GM21737 (cell line): ENCODE measurements around the gene SYNDIG1.

Experiments used
- ATAC-seq: cut with Tn5 transposase; IDR thresholded peaks from one replicate; pipeline ENCODE4 v1.9.1; 2021; ENCODE audit warnings: mild to moderate bottlenecking, moderate library complexity; ENCODE audit not compliant: unreplicated experiment

SYNDIG1 gene

DNA sequence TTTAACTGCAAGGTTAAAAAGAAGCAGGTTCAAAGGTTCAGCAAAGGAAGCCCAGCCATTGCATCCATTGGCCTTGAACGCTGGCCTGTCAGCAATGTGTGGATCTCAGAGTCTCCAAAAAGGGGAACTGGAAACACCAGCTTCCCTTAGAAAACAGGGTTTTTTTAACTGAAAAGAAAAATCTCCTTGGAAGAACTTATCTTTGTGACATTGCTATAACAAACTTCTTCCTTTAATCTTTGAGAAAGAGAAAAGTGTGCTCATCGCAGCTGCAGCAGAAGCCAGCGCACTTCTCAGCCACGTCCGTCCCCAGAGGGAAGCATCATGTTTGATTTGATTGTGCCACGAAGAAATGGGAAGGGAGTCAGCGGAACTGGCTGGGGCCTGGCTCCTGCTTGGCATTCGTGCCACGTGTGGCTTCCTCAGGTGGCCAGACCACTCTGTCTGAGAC lies 215.0 kb downstream of the SYNDIG1 start:
- no peak for ATAC-seq

DNA sequence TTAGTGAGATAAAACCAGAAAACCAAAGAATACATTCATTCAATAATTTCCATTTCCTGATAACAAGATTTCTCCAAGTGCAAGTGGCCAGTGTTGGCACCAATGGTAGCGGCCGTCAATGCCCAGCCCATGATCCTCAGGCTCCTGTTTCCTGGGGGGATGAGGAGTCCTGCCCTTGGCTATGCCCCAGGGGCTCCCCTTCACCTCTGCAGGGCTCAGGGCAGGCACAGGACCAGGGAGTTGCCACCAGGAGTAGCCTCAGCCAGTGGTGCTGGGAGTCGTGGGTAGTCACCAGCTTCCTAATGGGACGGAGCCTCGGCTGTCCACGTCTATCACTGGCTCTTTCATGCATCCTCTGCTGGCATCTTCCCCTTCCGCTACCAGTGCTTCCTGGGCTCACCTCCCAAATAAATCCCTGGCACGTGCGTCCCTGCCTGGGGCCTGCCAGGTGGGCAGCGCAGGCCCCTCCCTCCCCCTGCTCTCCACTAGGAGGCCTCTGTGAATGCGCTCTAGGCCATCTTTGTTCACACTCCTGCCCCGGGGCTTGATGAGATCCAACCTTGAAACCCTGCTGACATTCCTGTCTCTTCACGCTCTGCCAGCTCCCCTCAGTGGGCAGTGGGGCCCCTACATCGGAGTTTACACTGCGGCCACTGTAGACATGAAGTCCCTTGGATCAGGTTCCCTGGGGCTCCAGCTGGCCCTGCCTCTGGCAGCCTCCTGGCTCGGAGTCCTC lies 215.7 kb downstream of the SYNDIG1 start:
- ATAC-seq = no peak

DNA sequence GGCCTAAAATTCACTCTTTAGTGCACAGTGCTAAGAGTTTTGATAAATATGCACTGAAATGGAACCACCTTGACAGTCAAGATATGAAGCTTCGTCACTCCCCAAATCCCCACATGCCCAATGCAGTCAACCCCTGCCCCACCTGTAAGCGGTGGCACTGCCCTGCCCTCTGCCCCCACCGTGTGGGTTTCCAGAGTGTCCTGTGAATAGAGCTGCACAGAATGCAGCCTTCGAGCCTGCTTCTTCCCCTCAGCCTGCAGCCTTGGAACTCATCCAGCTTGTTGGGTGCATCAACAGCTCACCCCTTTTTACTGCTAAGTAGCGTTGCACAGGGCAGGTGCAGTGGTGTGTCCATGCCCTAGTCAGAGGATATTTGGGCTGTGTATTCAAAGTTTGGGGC lies 216.3 kb downstream of the SYNDIG1 start:
- no peak for ATAC-seq

DNA sequence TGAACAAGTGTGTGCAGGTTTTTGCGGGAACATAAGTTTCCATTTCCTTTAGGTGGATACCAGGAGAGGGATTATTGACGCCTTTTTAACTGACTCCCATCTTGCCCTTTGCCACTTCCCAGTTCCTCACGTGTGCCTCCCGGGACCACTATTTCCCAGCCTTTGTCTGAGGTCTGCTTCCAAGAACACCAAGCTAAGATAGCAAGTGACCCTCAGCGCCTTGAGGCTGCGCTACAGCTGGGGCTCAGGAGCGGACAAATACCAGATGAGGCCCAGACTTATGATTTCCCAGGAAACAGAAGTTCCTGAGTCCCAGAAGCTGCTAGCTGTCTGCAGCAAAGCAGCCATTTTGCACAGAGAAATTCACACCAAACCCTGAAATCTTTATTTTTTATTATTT lies 216.7 kb downstream of the SYNDIG1 start:
- ATAC-seq = no peak

DNA sequence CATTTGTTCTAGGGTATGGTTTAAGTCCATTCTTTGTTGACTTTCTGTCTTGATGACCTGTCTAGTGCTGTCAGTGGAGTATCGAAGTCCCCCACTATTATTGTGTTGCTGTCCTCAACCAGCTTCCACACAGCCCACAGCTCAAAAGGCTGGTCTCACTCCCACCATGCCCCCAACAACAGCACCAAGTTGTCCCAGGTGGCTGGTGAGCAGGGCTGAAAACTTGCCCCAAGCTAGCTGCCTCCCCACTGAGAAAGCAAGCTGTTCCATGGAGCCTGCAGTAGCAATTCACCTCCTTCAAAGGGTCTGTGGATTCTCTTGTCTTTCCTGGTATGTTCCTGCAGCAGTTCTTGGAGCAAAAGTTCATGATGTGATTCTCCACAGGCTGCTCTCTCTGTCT lies 221.0 kb downstream of the SYNDIG1 start:
- no peak for ATAC-seq

DNA sequence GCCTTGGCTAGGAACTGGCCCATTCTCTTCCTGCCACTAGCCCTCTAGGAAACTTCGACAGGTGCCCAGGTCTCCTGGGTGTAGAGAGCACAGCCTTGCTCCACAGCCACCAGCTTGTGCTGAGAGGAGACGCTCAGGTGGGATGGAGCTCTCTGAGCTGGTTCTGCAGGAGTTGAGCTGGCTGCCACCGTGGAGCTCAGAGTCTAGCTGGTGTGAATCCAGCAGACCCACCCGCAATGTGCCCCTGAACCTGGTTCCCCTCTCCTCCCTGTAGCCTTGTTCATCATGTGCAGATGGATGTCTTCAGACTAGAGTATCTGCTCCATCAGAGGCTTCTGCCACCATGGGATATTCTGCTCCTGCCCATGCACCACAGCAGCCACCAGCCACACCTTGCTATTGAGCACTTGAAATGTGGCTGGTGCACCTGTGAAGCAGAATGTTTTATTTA lies 222.5 kb downstream of the SYNDIG1 start:
- ATAC-seq = no peak

DNA sequence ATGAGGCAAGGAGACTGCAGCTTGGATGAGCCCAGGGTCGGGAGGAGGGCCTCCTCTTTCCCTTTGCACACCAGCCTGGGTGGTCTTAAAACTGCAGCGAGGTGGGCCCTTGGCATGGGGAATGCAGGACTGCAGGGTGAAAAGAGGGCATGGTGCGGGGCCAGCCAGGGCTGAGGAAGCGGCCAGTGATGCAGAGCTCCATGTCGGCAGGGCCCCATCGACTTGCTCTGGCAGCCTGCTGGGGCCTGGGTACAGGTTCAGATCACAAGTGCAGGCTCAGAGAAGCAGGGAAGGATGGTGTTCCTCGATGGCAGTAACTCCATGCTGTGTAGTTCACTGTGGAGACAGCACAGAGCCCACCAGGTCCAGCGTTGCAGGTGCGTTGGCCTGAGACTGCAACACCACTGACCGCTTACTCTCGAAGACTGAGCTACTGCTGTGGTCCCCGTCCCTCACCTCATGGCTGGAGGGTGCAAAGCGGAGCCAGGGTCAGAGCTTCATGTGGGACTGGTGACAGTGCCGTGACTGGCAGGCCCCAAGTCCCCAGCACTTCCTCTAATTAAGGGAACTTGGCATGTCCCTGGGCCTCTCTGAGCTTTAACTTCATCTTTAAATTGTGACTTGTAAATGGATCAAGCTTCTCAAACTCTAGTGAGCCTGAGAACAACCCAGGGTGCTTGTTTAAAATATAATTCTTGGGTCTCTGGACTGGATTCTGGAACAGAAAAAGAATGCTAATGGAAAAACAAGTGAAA lies 223.2 kb downstream of the SYNDIG1 start:
- ATAC-seq = no peak

DNA sequence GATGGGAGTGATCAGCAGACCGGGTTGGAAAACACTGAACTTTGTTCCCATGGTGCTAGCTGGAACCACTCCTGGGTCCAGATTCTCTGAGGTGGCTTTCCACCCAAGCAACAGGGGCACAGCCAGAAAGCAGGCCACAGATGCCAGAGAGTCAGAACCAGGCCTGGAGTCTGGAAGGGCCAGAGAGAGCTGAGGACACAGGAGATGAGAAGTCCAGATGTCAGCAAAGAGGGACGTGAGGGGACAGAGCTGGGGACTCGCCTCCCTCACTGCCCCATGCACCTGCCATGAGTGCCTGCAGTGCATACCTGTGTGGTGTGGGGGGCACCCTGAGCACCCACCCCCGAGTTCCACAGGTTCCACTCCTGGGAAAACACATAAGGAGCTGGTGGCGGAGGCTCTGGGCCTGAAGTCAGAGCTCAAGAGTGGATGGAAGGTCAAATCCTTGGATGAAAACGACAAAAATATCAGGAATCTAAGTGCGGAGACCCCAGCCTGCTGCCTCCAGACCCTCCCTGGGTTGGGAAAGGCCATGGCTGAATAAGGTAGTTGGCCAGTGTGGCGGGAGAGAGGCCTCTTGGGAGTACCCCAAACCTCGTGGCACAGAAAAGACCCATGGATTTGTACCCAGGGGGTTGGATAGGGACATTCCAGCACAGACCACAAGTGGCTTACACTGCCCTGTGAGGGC lies 224.2 kb downstream of the SYNDIG1 start:
- no peak for ATAC-seq

DNA sequence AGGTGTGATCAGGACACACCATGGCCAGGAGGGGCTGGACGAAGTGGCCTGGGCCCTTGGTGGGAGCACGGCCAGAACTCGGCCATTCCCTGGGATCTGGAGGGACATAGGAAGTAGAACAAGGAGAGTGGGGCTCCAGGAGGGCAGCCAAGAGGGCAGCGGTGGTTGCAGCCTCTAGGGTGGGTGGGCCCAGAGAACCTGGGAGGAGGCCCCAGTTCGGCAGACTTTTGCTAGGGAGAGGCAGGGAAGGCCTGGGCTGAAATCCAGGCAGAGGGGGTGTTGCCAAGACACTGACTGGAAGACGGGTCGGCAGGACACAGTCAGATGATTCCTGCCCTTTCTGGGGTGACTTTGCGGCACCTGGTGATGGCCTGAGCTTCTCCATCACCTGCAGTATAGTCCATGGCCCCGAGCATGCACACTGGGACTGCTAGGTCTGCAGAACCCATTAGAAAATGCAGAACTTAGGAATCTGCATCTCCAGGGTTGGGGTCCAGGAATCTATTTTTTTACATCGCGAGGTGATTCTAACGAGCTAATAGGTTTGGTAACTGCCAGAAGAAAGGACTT lies 224.8 kb downstream of the SYNDIG1 start:
- no peak for ATAC-seq

DNA sequence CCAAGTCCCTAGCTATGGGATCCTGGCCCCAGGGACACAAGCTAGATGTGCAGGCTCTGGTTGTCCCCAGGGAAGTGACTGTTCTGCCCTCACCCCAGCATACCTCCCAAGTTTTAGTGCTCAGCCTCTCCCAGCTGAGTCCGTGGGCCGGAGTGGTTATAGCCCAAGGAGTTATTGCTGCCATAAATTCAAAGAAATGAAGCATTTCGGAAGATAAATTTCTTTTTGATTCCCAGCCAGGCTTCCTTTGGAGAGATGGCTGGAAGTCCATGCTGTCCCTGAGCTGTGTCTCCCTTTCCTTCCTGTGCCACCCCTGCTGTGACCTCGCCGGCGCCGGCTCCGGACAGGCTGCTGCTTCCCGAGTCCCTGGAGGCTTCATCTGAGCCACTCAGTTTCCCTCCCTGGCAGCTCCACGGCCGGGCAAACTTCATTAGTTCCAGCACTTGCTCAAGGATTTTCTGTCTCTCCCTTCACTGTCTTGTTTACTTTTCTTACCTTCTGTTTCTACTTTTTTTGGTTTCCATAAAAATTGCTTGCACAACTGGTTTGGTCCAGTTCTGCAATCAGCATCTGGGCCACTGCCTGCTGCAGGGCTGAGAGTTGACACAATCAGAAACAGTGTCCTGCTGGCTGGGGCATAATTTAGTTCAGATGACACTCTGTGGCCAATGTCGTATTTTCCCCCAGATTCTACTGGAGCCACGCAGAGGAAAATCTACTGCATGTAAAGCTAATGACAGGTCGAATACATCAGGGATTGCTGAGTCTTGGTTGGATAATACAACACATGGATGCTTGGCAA lies 225.5 kb downstream of the SYNDIG1 start:
- no peak for ATAC-seq

DNA sequence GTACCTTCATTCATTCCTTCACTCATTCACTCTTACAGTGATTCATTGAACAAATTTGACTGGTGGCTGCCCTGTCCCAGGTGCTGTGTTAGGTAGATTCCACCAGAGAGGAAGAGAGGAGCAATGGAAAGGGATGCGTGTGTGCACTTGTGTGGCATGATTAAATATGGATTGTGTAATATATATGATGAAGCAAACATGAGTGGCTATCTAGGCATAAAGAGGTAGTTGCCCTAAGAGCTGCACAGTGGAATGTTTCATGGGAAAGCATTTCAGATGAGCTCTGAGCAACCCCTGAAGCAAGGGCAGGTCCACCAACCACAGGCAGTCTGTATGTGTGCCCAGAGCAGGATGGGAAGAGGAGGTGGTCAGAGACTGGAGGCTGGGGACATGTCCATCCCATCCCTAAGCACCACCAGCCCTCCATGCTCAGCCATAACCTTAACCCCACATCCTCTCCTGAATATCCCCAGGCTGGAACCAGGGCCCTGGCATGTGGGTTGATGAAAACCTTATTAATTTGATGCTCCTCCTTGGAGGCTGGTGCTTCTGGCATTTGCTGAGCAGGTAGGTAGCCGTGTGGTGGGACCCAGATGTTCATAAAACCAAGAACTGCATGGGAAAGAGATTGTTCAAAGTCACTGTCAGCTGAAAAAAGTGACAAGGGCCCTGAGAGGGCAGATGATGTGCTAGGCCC lies 226.2 kb downstream of the SYNDIG1 start:
- no peak for ATAC-seq

DNA sequence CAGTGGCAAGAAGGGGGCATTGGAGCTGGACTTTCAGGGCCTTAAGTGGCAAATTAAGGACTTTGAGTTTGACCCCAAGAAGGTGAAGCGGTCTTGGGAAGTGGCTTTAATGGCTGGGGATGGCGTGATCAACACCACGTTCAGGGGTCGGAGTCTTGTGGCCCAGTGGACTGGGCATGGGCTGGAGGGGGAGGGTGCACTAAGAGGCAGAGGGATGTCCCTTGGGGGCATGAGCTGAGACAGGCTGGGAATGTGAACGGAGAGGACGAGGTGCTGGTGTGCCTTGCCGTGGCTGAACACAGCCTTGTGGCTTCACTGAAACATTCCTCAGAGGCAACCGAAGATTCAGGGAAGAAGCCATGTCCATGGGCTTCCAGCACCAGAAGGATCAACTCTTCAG lies 227.0 kb downstream of the SYNDIG1 start:
- no peak for ATAC-seq

DNA sequence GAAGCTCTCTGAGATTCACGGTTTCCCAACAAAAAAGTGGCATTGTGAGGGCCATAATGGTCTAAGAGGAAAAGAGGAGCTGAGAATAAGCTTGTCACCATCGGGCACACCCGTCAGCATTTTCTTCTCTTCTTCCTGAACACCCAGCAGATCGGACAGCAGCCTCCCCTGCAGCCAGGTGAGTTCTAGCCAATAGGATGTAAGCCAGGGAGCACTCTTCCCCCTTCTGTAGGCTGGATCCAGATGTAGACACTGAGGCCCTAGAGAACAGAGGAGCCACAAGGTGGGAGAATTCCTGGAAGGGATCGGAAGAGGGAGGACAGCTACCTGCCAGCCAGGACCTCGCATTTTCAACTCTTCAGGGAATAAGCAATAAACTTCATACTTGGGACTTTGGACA lies 228.0 kb downstream of the SYNDIG1 start:
- no peak for ATAC-seq

DNA sequence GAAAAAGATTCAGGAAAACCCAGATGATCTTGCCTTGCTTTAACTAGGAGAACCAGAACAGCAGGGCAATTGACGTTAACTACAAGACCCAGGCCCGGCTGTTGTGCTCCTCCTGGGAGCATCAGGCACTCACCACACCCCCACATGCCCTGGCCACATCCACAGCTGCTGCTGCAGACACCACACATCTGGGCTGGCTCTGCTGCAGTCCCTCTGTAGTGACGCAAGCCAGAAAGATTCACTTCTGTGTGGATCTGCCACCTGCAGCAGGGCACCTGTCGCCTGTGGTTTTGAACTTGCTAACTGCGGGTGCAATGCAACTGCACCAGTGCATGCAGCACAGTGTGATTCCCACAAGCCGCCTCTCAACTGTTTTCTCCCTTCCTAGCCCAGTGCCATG lies 228.8 kb downstream of the SYNDIG1 start:
- ATAC-seq = no peak

DNA sequence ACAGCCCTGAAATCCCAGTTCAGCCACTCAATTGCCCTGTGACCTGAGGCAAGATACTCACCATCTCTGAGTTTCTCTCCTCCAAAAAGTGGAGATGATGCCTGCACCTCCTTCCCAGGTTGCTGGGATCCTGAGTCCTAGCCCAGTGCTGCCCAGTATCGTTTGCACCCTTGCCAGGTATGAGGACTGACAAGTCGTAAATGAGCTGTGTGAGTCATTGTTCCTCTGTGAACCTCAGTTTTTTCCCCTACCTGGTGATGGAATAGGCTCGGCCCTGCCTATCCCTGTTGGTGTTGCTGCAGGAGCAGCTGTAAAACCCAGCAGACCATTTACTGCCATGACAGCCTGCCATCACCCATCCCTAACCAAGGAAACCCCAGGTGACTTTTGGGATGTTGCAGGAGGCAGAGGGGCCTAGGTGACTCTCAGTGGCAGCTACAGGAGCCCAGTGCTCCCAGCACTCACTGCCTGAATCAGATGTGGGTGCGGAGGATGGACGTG lies 229.3 kb downstream of the SYNDIG1 start:
- no peak for ATAC-seq

DNA sequence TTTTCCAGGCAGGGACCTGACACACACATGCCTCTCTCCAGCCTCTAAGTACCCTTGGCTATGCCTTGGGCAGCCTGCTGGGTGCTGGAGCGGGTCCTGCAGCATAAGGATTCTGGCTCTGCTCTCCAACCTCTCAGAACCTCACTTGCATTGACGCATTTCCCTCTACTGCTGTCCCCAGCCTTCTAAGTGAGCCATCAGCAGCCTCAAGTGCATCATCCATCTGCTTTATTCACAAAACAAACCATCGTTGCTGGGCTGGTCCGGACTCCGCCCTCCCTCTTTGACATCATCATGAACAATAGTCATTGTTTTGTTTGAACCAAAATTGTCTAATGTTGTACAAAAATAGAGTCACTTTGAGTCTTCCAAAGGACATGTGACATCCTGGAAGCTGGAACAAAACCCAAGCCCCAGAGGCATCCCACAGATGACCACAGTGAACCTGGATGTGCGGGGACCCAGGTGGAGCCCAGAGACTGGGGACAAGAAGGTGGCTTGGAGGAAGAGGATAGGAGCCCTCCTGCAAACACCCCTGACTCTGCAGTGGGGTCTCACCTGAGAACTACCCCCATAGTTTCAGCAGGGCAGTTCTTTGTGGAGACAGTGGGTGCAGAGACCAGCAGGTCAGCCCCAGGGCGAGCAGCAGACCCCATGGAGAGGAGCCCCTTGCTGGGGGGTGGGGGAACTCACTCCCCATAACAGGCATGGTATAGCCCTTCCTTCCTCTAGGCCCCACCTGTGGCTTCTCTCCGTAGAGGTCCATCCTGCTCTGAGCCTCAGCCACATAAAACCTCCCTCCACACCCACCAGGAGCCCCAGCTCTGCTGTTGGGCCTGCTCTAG lies 230.1 kb downstream of the SYNDIG1 start:
- no peak for ATAC-seq

DNA sequence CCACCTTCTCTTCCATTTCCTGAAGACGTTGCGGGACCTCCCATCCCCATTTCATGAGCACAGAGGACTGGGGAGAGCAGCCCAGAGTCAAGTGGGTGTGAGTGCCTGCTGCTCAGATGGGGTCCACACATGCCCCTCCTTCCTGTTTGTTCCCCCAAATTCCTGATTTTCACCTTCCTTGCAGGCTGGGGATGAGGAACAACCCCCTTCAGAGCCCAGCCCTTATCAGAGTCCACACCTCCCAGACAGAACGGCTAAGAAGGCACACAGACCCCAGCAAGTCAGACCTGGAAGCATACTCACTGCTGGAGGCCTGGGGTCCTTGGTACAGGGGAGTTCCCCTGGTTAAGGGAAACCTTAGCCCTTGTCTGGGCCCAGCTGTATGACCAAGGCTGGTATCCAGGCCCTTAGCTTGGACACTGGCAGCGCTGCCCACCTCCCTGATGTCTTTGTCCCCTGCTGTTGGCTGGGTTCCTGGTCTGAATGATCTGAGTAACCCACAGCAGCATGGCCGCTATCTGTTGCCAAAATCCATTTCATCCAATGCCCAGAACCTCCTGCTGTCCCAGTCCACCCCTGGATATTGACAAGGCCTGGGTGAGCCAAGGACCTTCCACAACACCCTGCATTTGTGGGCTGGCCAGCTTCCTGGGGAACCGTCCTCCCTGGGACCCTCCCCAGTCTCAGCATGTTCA lies 230.9 kb downstream of the SYNDIG1 start:
- ATAC-seq = no peak

DNA sequence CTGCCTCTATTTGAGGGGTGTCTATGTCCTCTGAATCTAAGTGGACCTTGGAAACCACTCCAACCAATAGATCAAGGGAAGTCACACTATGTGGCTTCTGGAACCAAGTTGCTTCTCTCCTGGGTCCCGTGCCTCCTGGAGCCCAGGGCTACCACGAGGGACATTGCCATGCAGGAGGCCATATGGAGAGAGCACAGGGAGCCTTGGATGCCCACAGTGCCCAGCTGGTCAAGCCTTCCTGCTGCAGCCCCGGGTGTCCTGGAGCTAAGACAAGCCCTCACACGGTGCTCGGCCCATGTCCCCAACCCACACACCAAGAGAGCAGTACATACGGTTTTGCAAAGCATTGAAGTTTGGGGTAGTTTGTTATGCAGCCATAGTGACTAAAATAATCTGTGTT lies 231.6 kb downstream of the SYNDIG1 start:
- no peak for ATAC-seq
